Thymus (tissue), 11 donors: ENCODE data around the gene AP3B2. TPM values are rescaled to one million over a fixed set of nuclear protein-coding genes. Genes with fewer than 3 reads are reported as not detected.

Experiments
- DNase-seq, 9 donors: peaks; one replicate each; pipeline ENCODE4 v3.0.0-alpha.2; 2013; ENCODE audit warnings: low spot score in 9 of 9, low read depth in 6 of 9, missing footprints in 1 of 9
- H3K27ac ChIP-seq, 2 donors: one replicate each; pipeline ENCODE4 v1.5.1; 2013; ENCODE audit warnings: control low read depth in 1 of 2, low read depth in 1 of 2, low read length in 1 of 2, mild to moderate bottlenecking in 1 of 2, moderate library complexity in 1 of 2
- H3K27me3 ChIP-seq, 2 donors: one replicate each; pipeline ENCODE4 v1.5.1; 2013; ENCODE audit warnings: low read length in 1 of 2; ENCODE audit not compliant: control insufficient read depth in 2 of 2, insufficient read depth in 1 of 2
- H3K36me3 ChIP-seq, 2 donors: one replicate each; pipeline ENCODE4 v1.5.1; 2013; ENCODE audit warnings: low read length in 1 of 2, mild to moderate bottlenecking in 1 of 2, moderate library complexity in 1 of 2; ENCODE audit not compliant: control insufficient read depth in 2 of 2, insufficient read depth in 2 of 2
- H3K4me1 ChIP-seq, 2 donors: one replicate each; pipeline ENCODE4 v1.5.1; 2013; ENCODE audit warnings: low read length in 2 of 2; ENCODE audit not compliant: control insufficient read depth in 2 of 2, insufficient read depth in 2 of 2
- H3K4me3 ChIP-seq, 2 donors: one replicate each; pipeline ENCODE4 v1.5.1; 2013; ENCODE audit warnings: low read length in 2 of 2, control low read depth in 1 of 2, mild to moderate bottlenecking in 1 of 2
- H3K9me3 ChIP-seq, 2 donors: one replicate each; pipeline ENCODE4 v1.5.1; 2013; ENCODE audit warnings: low read length in 1 of 2, mild to moderate bottlenecking in 1 of 2; ENCODE audit not compliant: control insufficient read depth in 2 of 2, insufficient read depth in 1 of 2
- WGBS: extraction: QIAGEN DNeasy Blood & Tissue Kit; methylation state at CpG from one replicate; pipeline ENCODE4 v1.1.7; 2013; 5-methylcytosine and 5-hydroxymethylcytosine counted together
- polyA plus RNA-seq: library from polyadenylated mRNA; stranded (reverse); fragments of 200-250 nt; gene quantifications from one replicate; pipeline ENCODE4 v1.2.3, GENCODE V29; 2013
- total RNA-seq: library from RNA; stranded (reverse); fragments of 120-200 nt; gene quantifications from one replicate; pipeline ENCODE4 v1.2.4, GENCODE V29; 2013
- donor health status: healthy.

Gene AP3B2
- total and polyA plus RNA-seq, 2 donors, result 0.33 to 5.0 TPM

DNA sequence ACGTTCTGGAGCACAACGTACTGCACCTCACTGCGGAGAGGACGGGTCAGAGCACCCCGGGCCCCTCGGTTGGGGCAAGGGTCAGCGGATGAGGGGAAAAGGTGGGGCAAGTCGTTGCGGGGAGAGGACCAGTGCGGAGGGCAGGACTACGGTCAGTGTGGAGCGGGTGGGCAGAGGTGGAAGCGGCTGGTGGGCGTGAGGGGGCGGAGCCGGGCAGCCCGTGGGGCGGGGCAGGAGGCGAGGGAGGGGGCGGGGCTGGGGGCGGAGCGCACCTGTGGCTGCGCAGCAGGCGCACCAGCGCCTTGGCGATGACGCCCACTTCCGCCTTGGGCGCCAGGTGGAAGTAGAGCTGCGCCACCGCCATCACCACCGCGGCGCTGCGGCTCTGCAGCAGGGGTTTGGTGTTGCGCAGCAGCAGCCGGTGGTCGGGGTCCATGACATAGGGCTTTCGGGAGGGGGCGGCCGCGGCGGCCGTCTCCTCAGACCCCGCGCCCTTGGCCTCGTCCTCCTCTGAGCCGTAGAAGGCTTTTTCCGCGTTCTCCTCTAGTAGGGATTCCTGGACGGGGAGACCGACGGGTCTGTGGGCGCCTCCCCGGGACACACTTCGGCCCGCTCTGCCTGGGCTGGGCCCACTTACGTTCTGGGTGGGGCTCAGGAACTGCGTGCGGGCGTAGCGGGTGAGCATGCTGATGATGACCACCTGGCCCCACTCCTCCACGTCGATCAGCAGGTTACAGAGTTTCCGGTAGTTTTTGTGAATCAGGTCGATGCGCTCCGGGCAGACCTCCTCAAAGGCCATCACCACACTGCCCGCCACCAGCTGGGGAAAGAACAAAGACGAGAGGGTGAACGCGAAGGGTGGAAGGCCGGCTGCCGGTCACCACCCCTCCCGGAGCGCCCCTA is 29.2 kb downstream of the AP3B2 start:
- peak; percentile 3 to 65 (median 33) for DNase-seq
- WGBS, result 4% methylated on average over 76 of the region's 76 CpGs

DNA sequence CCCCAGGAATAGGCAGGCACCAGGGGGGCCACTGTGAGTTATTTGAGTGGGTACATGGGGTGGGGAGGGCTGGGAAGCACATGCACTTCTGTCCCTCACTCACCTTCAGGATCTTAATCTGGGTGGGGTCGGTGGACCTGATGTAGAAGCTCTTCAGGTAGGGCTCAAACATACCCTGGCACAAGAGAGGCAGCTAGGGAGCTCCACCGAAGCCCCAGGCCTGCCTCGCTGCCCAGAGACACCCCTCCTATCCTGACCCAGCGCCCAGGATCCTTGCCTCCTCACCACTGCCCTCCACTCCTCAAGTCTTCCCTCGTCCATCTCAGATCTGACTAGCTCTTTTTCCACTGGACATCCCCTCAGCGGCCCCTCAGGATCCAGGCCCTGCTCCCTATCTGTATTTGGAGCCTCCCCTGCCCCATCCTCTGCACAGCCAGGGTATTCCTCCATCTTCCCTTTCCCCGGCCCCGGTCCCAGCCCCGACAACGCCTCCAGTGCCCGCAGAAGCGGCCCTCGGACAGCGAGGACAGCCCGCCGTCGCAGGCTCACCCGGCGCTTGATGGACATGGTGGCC is 30.0 kb downstream of the AP3B2 start:
- 36% methylated on average over 19 of the region's 19 CpGs for WGBS
- H3K27ac ChIP-seq, result no peak overlapping the region
- peaks cover 5 to 8% of the 10 kb centered on the region in 2 donors for H3K4me1 ChIP-seq
- H3K9me3 ChIP-seq, result no peaks in the 10 kb centered on the region
- no peak for DNase-seq
- H3K4me3 ChIP-seq, result no peak overlapping the region
- peaks cover 2 to 33% of the 10 kb centered on the region in 2 donors for H3K27me3 ChIP-seq
- no peaks in the 10 kb centered on the region for H3K36me3 ChIP-seq

More for the DNA sequence above, 29.2 kb downstream of the AP3B2 start:
- Histone ChIP-seq H3K9me3 (no peaks in the 10 kb centered on the region), H3K4me1 (peaks cover 5 to 8% of the 10 kb centered on the region in 2 donors), H3K27me3 (peaks cover 2 to 33% of the 10 kb centered on the region in 2 donors), H3K27ac (peak overlapping the region in 1 of 2 donors; percentile 12), H3K4me3 (peak overlapping the region; percentile 27 to 47), H3K36me3 (no peaks in the 10 kb centered on the region)

DNA sequence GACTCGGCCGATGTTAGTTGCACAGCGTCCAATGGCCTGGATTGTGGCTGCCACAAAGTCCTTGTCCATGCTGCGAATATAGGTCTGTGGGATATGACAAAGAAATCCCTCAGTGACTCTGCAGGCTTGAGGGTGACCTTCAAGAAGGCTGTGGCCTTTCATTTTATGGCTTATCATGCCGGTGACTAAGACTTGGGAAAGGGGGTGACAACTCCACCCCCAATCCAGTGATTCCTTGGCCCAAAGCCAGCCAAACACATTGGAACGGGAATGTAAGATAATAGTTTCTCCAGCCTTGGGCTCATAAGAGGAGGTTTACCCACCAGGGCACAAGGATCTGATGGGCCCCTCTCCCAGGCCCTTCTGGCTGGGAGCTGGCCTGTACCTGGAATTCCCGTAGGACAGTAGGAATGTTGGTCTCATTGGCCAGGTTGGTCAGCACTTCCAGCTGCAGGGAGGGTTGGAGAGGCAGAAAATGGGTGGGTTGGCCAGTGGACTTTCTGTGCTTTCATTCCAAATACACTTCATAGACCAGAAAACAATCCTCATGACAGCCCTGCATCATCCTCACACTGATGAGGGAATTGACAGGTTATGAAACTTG is 31.9 kb downstream of the AP3B2 start:
- Histone ChIP-seq H3K36me3 (no peaks in the 10 kb centered on the region), H3K4me3 (no peak overlapping the region), H3K27ac (no peak overlapping the region), H3K27me3 (peaks cover 2 to 33% of the 10 kb centered on the region in 2 donors), H3K9me3 (no peaks in the 10 kb centered on the region), H3K4me1 (peaks cover 5 to 8% of the 10 kb centered on the region in 2 donors)
- no peak for DNase-seq
- 95% methylated on average over 7 of the region's 7 CpGs for WGBS

DNA sequence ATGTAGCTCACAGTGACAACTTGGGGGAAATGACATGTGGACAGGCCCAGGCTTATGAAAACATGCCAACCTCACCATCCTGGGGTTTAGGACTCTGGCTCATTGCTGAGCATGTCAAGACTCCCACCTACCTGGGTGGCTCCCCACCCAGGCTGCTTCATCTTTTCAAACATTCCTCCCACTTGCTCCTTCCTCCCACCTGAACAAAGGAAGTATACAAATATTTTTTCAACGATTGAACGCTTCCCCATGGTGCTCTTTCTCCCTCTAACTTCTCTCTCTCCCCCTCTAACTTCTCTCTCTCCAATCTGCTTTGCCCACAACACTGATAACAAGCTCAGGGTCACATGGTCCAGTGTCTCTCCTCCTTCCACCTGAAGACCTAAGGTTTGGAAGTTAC is 34.8 kb downstream of the AP3B2 start:
- H3K27ac ChIP-seq, result no peak overlapping the region
- no peak for DNase-seq
- H3K9me3 ChIP-seq, result no peaks in the 10 kb centered on the region
- H3K4me1 ChIP-seq, result no peaks in the 10 kb centered on the region
- no peak overlapping the region for H3K4me3 ChIP-seq
- WGBS, result 88% methylated on average over 2 of the region's 2 CpGs
- no peaks in the 10 kb centered on the region for H3K36me3 ChIP-seq
- H3K27me3 ChIP-seq, result peaks cover 0 to 12% of the 10 kb centered on the region in 2 donors

DNA sequence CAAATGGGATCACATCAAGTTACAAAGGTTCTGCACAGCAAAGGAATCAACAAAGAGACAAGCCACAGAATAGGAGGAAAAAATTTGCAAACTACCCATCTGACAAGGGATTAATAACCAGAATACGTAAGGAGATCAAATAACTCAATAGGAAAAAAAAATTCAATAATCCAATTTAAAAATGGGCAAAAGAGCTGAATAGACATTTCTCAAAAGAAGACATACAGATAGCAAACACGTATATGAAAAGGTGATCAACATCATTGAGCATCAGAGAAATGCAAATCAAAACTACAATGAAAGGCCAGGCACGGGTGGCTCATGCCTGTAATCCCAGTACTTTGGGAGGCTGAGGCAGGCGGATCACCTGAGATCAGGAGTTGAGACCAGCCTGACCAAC is 39.0 kb downstream of the AP3B2 start:
- Histone ChIP-seq H3K4me1 (no peaks in the 10 kb centered on the region), H3K27me3 (no peaks in the 10 kb centered on the region), H3K4me3 (no peak overlapping the region), H3K9me3 (no peaks in the 10 kb centered on the region), H3K36me3 (no peaks in the 10 kb centered on the region), H3K27ac (no peak overlapping the region)
- WGBS, result 90% methylated on average over 4 of the region's 4 CpGs
- no peak for DNase-seq

DNA sequence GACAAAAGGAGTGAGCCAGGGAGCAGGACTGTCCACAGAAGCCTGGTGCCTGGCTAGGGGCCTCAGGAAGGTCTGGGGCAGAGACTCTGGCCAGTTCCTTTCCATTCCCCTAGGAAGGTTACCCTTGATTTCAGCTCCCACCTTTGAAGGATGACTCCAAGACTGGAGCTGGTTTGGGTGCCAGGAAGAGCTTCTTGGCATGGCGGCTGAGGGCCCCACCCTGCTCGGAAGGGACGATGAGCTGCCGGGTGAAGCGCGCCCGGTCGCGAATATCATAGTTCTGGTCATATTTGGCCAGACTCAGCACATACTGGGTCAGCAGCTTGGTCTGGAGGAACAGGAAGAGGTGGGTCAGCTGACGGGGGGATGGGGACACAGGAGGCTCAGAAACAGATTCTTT is 43.1 kb downstream of the AP3B2 start:
- no peak for DNase-seq

DNA sequence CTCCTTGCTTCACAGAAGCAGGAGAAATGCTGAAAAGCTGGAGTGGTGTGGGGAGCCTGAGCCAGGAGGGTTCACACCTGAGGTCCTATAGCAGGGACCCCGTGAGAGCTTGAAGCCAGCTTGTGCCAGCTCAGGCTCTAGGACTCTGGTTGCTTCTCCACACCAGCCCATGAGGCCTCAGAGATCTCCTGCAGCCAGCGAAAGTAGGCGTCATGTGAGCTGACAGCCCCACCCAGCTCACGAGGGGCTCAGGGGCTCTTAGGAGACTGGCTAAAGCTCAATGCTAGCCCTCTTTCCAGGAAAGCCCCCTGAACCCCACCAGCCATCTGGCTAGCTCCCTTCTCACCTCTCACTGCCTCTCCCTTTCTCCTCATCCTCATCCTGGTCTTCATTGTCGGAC is 45.7 kb downstream of the AP3B2 start:
- Histone ChIP-seq H3K27ac (no peak overlapping the region), H3K4me3 (no peak overlapping the region), H3K4me1 (no peaks in the 10 kb centered on the region), H3K36me3 (no peaks in the 10 kb centered on the region), H3K9me3 (no peaks in the 10 kb centered on the region), H3K27me3 (no peaks in the 10 kb centered on the region)
- no peak for DNase-seq
- WGBS, result 91% methylated on average over 5 of the region's 5 CpGs

More for the DNA sequence above, 43.1 kb downstream of the AP3B2 start:
- no peaks in the 10 kb centered on the region for H3K36me3 ChIP-seq
- no peaks in the 10 kb centered on the region for H3K4me1 ChIP-seq
- H3K4me3 ChIP-seq, result no peak overlapping the region
- H3K9me3 ChIP-seq, result no peaks in the 10 kb centered on the region
- WGBS, result 93% methylated on average over 10 of the region's 10 CpGs
- no peaks in the 10 kb centered on the region for H3K27me3 ChIP-seq
- no peak overlapping the region for H3K27ac ChIP-seq

DNA sequence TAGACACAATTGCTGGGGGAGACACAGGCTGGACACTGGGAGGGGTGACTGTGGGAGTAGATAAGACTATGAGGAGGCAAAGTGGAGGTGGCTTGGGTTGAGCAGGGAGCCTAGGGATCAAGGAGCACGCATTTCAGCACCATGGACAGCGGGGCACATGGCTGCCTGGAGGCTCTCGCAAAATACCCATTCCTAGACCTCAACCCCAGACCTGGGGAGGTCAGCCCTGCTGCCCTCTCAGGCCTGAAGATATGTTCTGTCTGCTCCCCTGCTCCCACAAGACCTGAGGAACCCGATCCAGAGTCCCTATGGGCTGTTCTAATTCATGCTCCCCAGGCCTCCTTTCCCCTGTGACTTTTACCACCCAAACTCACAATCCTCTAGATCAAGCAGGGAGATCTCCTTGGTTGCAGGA is 46.5 kb downstream of the AP3B2 start:
- peak in 8 of 9 donors; percentile 38 to 77 (median 58) for DNase-seq
- Histone ChIP-seq H3K4me1 (no peaks in the 10 kb centered on the region), H3K4me3 (no peak overlapping the region), H3K9me3 (no peaks in the 10 kb centered on the region), H3K27ac (no peak overlapping the region), H3K36me3 (no peaks in the 10 kb centered on the region), H3K27me3 (no peaks in the 10 kb centered on the region)
- WGBS, result 20% methylated on average over 4 of the region's 4 CpGs

DNA sequence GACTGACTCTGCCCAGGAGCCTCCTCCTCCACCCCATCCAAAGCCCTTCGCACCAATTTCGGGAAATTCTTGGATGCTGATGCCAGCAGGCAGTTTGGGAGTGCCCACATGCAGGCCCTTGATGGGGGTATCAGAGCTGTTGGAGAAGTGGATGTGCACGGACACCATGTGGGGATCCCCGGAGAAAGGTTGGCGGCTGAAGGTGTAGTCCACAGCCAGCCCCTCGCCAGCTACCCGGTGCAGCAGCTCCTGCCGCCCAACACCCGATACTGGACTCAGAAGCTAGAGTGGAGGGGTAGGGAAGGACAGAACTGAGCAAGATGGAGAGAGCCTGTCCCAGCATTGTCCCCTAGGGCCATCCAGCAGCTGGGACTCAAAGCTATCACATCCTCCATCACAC is 47.0 kb downstream of the AP3B2 start:
- no peak for DNase-seq
- WGBS, result 92% methylated on average over 9 of the region's 9 CpGs

More for the DNA sequence above, 47.0 kb downstream of the AP3B2 start:
- H3K36me3 ChIP-seq, result no peaks in the 10 kb centered on the region
- H3K27ac ChIP-seq, result no peak overlapping the region
- H3K9me3 ChIP-seq, result no peaks in the 10 kb centered on the region
- H3K4me3 ChIP-seq, result no peak overlapping the region
- H3K4me1 ChIP-seq, result no peaks in the 10 kb centered on the region
- no peaks in the 10 kb centered on the region for H3K27me3 ChIP-seq
